Duodenal mucosa (tissue), 2 donors: ENCODE data around the gene ABCA7.
"Not testable (repeated sequence)": the region's sequence is repeated elsewhere in the genome, so short reads cannot be mapped to it uniquely, and the experiment has no call there.

Experiments used
- H3K27ac ChIP-seq: one replicate; pipeline ENCODE4 v1.7.0; 2013; ENCODE audit warnings: low read depth, low read length
- H3K27me3 ChIP-seq, 2 donors: one replicate each; pipeline ENCODE4 v1.7.0; 2013; ENCODE audit warnings: low read length in 2 of 2, control low read depth in 1 of 2; ENCODE audit not compliant: insufficient read depth in 2 of 2, control insufficient read depth in 1 of 2
- H3K36me3 ChIP-seq, 2 donors: one replicate each; pipeline ENCODE4 v1.7.0; 2013; ENCODE audit warnings: low read length in 2 of 2, control low read depth in 1 of 2; ENCODE audit not compliant: insufficient read depth in 2 of 2, control insufficient read depth in 1 of 2
- H3K4me1 ChIP-seq, 2 donors: one replicate each; pipeline ENCODE4 v1.7.0; 2013; ENCODE audit warnings: low read length in 2 of 2, control low read depth in 1 of 2; ENCODE audit not compliant: insufficient read depth in 2 of 2, control insufficient read depth in 1 of 2
- H3K4me3 ChIP-seq, 2 donors: one replicate each; pipeline ENCODE4 v1.7.0; 2013; ENCODE audit warnings: low read length in 2 of 2, low read depth in 1 of 2
- H3K9ac ChIP-seq, 2 donors: one replicate each; pipeline ENCODE4 v1.7.0; 2013; ENCODE audit warnings: low read length in 2 of 2, low read depth in 1 of 2
- H3K9me3 ChIP-seq, 2 donors: one replicate each; pipeline ENCODE4 v1.7.0; 2013; ENCODE audit warnings: low read length in 2 of 2, control low read depth in 1 of 2; ENCODE audit not compliant: control insufficient read depth in 1 of 2

ABCA7 gene

DNA sequence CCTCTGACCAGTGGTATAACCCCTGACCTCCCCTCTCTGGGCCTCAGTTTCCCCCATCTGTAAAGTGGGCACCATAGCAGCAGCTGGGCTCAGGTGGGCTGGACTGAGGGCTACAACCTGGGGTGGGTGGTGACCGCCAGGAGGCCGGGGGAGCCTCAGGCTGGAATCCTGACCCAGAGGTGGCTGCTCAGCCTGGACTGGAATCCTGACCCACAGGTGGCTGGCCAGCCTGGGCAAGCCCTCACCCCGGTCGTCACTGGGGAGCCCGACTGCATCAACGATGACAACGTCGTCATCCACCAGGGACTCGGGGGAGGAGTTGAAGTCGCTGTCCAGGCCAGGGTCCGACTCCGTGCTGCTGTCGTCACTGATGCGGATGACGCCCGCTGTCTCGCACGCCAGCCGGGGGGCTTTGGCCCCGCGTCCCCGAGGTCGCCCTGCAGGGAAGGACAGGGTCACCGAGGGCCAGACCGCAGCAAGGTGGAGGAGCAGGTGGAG lies 74.1 kb downstream of the ABCA7 start:
- no peaks in the 10 kb centered on the region for H3K27me3 ChIP-seq
- H3K4me3 ChIP-seq = no peak overlapping the region
- H3K36me3 ChIP-seq = peaks cover 19 to 62% of the 10 kb centered on the region in 2 donors
- peak overlapping the region in 1 of 2 donors; percentile 39 for H3K9ac ChIP-seq
- no peak overlapping the region for H3K27ac ChIP-seq
- H3K9me3 ChIP-seq = no peaks in the 10 kb centered on the region
- peaks cover 17 to 18% of the 10 kb centered on the region in 2 donors for H3K4me1 ChIP-seq

DNA sequence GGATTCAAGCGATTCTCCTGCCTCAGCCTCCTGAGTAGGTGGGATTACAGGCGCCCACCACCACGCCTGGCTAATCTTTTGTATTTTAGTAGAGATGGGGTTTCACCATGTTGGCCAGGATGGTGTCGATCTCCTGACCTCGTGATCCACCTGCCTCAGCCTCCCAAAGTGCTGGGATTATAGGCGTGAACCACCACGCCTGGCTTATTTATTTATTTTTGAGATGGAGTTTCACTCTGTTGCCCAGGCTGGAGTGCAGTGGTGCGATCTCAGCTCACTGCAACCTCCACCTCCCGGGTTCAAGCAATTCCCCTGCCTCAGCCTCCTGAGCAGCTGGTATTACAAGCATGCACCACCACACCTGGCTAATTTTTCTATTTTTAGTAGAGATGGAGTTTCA lies 74.8 kb downstream of the ABCA7 start:
- not testable (repeated sequence) for H3K27ac ChIP-seq, H3K27me3 ChIP-seq, H3K4me3 ChIP-seq, H3K9me3 ChIP-seq, H3K9ac ChIP-seq
- H3K36me3 ChIP-seq = peaks cover 19 to 64% of the 10 kb centered on the region in 2 donors
- H3K4me1 ChIP-seq = peaks cover 17 to 18% of the 10 kb centered on the region in 2 donors
